GM18502 (cell line): Measurements from ENCODE around the gene STAT1.

Experiments used
- ATAC-seq: cut with Tn5 transposase; IDR thresholded peaks from one replicate; pipeline ENCODE4 v1.9.1; 2021; ENCODE audit warnings: mild to moderate bottlenecking; ENCODE audit not compliant: unreplicated experiment, poor library complexity

The STAT1 gene

DNA sequence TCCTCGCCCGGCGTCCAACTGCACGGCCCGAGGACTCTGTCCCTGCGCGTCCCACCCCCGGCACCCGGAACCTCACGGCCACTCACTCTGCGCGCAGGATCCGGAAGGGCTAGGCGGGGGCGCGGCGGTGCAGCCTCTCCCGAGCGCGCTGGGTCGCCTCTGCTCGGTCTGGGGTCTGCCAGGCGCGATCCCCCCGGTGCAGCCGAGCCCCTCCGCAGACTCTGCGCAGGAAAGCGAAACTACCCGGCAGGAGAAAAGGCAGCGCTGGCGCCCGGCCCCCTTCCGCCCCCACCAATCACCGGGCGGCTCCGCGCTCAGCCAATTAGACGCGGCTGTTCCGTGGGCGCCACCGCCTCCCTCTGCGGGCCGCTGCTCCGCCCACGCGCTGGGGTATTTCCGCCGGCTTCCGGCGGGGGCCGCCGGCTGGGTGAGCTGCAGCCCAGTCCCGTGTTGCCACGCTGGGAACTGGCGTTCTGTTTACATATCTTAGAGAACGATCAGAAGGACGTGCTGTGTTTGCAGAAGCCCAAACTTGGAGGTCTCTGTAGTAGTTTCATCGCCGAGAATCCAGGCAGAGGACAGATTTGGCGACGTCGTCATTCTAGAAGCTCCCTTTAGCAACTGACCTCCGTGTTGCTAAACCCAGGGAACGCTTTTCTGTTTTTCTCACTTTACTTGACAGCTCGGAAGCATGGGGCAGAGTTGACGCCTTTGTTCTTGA is at the start of gene STAT1:
Gene STAT1 (minus strand): TSS at position 240 of the 721 bp plus-strand sequence. CDS start 4,168 bp downstream, outside the sequence.
- ATAC-seq: peak; percentile 87

DNA sequence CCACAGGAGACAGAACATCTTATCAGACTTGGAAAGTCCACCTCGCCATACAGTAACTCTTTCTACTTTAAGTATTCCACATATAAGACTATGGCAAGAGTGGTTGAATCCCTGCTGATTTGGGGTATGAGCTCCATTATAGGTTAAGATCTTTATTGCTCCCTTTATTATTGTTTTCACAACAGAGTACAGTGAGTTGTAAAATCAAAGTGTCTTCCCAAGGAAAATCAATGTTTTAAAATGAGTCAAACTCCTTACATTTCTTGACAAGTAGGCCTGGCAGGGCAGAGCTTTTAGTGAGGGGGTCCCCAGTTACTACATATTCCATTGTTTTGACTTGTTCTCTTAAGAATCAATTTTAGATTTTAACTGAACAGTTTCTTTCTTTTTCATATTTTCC is 49.6 kb upstream of the STAT1 start:
- no peak for ATAC-seq

DNA sequence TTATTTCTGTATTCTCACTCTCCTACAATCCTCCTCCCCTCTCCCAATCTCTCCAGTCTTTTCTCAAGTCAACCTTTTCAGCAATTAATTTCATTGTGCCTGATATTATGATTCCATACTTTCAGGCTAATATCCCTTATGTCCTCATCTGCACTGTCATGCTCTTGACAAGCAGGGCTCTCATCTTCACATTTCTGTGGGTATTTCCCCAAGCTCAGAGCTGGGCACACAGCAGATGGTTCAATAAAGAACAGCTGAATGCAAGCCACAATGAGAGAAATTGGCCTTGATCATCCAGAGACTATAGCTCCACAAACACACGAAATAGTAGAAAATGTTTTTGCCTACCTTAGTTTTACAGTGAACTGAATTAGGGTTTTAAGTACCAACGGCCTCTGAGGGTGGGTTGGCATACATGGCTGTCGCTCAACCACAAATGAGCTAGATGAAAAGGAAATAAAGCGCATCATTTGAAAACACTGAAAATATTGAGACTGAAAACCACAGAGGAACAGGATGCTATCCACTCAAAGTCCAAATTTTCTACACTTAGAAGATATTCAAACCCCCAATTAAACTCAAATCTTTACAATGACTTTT is 47.5 kb upstream of the STAT1 start:
- ATAC-seq: no peak

DNA sequence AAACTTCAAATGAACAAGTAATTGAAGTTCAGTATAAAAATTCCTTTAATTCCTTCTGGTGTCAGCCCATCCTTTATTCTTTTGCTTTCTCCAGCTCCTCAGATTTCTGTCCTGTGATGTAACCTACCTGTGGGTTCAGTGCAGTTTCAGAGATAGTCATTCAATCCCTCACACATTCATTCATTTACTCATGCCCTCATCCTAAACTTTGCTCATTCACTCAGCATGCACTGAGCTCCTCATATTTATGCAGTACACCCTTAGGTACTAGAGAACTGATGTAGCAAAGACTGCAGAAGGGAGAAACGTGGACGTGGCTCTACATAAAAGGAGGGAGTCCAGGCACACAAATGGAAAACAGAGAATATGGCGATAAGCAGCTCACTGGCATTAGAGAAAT is 45.3 kb upstream of the STAT1 start:
- ATAC-seq: no peak

DNA sequence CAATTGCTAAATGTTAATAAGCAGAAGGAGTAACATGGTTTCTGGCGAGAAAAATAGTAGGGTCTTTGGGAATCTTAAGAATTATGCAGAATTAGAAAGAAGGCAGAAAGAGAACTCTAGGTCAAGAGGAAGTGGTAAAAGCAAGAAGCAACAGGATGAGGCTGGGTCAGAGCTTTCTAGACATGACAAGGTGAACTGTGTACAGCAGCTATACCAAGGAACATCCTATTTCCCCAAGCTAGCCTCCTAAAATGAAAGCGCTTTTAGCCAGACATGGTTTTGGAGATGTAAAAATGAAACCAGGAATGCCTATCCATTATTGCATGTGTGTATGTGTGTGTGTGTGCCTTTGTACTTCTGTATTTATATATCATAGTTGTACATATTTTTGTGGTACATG is 42.3 kb upstream of the STAT1 start:
- ATAC-seq: no peak

DNA sequence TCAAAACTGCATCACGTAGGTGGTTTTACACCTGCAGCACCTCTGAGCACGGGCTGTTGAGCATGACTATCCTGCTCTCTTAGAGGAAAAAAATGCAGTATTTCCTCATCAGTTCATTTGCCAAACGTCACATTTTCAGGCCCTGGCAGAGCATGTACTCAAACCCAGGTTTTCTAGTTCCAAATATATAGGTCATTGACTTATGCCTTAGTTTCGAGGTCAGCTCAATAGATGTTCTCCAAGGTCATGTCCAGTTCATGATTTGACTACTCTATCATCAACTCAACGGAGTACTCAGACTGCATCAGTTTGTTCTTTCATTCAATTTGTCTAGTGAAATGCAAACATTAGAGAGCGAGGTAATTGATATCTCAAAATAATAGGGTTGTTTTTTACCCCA is 39.3 kb upstream of the STAT1 start:
- no peak for ATAC-seq

DNA sequence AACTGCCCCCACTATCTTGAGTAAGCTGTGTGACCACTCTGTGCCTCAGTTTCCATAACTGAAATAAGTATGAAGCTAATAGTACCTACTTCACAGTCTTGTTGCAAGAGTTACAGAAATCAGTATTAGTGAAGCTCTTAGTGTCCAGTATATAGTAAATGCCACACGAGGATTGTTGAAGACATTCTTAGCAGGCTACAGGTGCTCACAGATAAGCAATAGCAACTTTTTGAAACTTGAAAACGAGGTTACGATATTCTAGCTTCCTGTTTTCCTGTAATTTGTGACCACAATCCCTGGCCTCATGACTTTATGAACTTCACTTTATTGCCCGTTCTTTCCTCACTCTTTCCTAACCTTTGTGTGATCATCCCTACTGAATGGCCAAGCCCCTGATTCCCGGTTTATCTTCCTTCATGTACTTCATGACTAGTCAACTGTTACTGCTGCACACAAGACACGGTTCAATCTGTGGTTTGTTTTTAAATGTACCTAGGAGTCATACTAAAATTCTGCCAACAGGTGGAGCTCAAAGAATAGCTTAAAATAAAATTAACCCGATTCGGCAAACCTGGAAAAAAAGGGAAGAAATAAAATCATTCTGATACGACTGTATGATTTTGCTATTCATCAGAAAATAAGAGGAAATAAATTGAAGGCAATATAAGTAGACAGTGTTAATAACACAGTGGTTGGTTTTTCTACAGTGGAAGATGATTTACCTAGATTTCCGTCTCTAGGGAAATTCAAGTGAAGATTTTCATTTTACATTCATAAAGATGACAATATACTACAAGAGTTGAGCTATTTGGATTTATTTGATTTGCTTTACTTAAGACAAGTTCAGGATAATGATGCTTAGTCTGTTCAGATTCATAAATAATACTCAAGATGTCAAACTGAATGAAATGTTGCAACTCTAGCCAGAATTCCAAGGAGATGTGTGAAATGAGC is 38.1 kb upstream of the STAT1 start:
- ATAC-seq: peak; percentile 63

DNA sequence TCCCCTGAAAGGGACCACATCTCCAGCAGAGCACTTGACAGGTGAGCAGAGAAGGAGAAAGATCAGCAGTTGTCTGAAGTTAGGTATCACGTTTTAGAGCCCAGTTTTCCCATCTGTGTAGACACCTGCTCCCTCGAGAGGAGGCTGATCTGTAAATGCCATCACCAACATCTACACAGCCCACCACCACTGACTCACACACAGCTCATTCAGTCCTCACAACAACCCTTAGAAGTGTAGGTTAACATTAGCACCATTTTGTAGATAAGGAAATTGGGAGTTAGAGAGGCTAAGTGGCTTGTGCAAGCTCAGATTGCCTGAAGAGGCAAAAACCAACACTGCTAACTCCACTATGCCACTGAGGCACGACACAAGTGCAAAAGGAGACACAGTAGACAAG is 37.2 kb upstream of the STAT1 start:
- ATAC-seq: no peak

DNA sequence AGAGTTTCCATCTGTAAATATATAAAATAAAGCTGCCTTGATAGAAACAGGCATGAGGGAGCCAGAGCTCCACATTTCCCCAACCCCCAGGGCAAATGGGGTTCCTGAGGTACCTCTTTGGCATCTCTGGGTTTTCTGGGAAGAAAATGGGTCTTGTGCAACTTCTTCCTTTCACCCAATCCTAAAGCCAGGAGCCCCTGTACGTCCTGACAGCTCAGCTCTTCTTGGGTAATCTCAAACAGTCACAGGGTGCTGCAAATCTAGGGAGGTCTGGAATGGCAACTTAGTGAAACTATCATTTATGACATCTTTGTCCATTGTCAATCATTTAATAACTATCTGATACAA is 36.6 kb upstream of the STAT1 start:
- no peak for ATAC-seq

DNA sequence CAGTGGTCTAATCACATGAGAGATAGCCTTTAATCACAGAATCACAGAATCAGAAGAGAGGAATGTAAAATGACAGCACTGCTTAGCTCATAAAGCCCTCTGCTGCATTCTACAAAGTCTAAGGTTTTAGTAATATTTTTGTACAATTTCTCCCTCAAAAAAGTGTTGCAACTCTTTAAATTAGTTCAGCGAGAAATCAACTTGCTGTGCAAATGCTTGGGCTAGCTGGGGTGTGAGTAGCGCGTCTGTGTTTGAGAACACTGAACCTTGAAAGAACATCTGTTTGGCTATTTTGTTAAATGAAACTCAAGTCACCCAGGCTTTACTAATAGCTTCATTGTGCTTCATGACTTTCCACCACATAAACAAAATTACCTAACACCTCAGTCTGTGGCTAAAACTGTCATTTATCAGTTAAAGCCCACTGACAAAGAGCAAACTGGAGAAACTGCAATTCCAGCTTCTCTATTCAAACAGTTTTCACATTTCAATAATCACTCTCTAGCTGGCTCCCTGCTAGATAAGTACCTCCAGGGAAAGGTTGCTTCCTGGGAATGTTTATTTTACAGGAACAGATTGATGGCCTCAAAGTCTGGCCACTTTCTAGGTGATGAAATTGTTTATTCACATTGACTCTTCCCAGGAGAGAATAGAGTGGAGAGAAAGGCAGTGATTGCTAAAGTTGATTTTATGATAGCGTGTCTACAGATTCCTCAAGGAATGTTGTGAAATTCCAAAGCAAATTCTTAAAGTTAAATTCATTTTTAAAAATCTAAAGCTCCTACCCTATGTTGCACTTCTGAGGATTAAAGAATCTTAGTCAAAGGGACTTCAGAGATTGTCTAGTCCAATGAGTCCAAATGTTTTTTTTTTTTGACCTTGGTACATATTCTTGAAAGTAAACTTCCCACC is 36.0 kb upstream of the STAT1 start:
- peak; percentile 54 for ATAC-seq

DNA sequence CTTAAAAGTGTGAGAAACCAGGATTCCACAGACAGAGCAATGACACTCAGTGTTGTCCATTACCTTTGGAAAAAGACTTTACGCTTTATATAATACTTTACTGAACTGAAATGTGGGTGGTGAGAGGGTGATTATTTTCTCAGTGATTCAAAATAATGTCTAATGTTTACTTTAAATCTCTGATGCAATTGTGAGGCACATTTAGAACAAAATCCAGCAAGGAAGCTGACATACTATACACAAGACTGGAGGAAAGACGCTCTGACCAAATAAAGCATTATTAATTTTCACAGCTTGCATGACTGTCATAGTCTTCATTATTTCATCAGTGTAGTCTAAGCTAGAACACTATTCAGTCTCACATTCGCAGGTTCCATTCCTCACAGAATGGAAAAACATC is 34.1 kb upstream of the STAT1 start:
- no peak for ATAC-seq

DNA sequence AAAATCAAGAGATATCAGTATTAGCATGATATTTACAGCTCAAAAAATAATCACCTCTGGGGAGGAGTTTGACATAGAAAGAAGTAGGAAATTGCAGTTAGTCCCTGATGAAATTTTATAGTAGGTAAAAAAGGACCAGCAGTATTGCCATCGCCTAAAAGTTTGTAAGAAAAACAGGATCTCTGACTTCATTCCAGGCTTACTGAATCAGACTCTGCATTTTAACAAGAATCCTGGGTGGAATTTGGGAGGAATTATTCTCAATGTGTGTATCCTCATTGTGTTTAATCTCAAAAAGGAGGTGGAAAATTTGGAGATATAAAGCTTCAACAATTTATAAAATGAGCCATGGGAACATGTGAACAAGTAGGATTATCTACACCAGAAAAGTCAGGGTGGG is 31.2 kb upstream of the STAT1 start:
- ATAC-seq: no peak

DNA sequence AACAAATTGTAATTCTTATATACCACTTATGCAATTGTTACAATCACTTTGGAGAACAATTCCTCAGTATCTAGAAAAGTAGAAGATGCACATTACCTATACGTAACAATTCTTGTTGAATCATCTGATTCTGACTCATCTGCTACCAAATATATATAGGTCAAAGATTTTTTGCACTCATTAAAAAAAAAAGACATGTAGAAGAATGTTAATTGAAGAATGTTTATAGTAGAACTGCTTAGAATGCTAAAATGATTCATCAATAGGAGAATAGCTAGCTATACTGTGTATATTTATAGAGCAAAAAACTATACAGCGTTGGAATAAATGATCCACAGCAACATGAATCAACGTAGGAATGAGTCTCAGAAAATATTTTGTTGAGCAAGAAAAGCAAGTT is 29.5 kb upstream of the STAT1 start:
- ATAC-seq: no peak

DNA sequence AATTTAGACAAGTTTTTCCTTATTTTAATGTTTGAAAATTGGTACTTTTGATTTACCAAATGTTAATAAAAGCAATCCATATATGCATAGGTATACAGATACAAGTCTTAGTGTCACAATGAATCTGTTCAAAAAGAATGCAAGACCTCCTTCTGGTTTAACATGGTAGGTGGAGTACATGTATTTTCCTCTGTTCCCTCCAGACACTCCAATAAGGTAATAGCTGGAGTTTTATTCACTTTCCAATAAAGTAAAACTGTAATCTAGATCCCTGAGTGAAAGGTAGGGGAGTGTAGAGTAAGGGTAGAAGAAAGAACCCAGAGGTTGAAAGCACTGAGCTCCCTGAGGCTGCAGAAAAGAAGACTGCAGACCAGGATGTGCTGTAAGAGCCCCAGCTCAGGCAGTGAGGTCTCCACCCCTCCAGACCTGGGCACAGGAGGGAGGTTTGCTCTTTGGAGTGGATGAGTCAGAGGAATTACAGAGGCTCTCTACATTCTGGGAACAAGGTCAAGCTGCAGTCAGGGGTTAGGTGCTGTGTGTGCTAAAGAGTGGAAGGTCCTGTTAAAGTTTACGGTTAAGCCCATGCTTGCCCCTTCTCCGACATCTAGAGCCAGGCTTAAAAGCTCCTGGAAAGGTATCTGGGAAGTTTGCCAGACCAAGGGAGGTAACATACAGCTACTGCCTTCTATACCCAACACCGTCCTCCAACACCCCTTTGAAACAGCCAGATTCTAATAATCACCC is 27.6 kb upstream of the STAT1 start:
- ATAC-seq: no peak

DNA sequence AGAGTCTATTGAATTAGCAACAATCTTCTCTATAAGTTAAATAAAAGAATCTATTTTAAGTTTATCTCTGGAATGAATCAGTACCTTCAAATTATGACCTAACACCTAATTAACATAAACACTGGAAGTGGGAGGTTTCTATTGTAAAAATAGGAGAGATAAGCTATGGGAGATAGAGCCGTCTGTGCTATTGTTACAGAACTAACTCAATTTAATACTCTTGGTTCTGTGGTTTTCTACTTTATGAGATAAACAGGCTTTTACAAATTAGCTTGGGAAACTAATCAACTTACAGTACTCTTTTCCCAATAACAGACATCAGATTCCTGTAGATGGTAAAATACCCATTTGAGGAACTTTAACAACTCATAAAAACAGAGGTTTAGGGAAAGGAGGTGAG is 25.6 kb upstream of the STAT1 start:
- no peak for ATAC-seq

DNA sequence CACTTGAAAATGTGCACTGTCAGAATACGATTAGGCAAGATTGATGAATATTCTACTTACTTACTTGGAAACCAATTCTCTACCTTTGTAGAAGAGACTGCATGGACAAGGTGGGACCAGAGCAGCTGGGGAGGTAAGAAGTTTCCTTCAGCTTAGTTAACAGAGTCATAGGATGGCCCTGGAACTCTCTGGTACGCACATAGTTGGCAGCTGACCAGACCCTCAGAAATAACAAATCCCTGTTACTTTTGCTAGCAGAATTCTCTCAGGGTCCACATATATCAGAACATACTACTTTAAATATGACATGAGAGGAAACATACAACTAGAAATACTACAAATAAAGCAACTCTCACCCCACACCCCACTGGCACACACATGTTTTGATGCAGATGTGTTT is 24.8 kb upstream of the STAT1 start:
- no peak for ATAC-seq

DNA sequence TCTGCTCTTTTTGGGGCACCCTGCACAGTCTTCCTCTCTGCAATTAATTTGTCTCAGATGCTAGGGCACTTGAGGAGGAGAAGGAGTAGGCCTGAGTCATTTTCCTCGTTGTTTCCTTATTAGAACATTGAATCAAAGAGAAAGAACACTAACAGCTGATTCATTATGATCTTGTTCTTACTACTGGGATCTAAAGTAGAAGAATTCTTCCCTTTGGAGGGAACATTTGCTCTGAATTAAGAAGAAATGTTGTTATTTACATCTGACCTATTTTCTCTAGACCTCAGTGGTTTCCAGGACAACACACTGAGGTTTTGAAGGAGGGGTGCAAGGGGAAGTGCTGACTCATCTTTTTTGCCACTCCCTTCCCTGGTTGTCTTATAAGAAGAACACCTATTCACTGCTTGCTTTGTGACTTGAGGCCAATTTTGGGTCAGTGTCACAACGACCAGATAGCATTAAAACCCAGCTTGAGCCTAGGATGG is 24.3 kb upstream of the STAT1 start:
- peak; percentile 61 for ATAC-seq

DNA sequence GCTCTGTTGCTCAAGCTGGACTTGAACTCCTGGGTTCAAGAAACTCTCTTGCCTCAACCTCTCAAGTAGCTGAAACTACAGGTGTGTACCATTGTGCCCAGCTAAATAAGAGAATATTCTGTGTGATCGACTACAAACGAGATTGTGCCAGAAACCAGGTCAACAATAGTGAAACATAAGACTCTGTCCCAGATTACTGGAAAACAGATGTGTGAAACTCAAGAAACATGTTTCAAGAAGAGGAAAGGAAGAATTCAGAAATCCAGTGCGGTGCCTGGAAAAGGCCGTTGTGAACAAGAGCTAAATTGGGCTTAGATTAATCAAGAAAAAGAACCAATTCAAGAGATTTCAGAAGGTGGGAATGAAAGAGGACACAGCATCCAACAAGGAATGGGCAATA is 23.4 kb upstream of the STAT1 start:
- ATAC-seq: no peak

DNA sequence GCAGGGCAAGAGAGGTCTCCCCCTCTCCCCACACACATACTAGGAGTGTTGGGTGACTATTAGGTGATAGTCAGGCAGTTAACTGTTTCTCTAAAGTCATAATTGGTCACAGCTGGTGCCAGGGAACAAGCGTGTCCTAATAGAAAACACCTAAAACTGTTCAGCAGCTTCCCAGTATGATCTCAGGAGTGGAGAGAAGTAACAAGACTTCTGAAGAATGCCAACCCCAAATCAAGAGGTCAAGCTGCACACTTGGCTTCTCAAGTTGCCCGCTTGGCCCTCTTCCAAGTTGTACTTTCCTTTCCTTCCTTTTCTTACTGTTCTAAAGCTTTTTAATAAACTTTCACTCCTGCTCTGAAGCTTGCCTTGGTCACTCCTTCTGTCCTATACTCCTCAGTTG is 22.4 kb upstream of the STAT1 start:
- ATAC-seq: no peak
